Kidney epithelial cell (primary cell): ENCODE measurements around the gene LTBR. TPM values are rescaled to one million over a fixed set of nuclear protein-coding genes. Genes with fewer than 3 reads are reported as not detected.

Experiments used
- DNase-seq: peaks from one replicate; pipeline ENCODE4 v3.0.0-alpha.2; 2010; ENCODE audit warnings: low read depth
- H3K27me3 ChIP-seq: 2 replicates; pipeline ENCODE4 v1.6.0; 2011; ENCODE audit warnings: low read length; ENCODE audit not compliant: control insufficient read depth, insufficient read depth
- H3K36me3 ChIP-seq: 2 replicates; pipeline ENCODE4 v1.5.1; 2011; ENCODE audit warnings: low read length; ENCODE audit not compliant: control insufficient read depth, insufficient read depth
- H3K4me3 ChIP-seq: 2 replicates; pipeline ENCODE4 v1.5.1; 2011; ENCODE audit warnings: low read depth, mild to moderate bottlenecking, control low read depth, low read length
- total RNA-seq: library from RNA; depleted of rRNA; stranded (reverse); fragments of >200 nt; gene quantifications from 2 replicates; pipeline ENCODE4 v1.2.3, GENCODE V29; 2015
- TF ChIP-seq, protein P1 (sequence below): IDR thresholded peaks from 2 replicates; pipeline ENCODE4 v1.5.1; 2011; ENCODE audit warnings: mild to moderate bottlenecking, moderate library complexity, low read length, control low read depth, inconsistent platforms; ENCODE audit not compliant: insufficient read depth, poor library complexity, severe bottlenecking

Gene LTBR
- total RNA-seq, 1 donor from 2014 or later = 134 TPM

DNA sequence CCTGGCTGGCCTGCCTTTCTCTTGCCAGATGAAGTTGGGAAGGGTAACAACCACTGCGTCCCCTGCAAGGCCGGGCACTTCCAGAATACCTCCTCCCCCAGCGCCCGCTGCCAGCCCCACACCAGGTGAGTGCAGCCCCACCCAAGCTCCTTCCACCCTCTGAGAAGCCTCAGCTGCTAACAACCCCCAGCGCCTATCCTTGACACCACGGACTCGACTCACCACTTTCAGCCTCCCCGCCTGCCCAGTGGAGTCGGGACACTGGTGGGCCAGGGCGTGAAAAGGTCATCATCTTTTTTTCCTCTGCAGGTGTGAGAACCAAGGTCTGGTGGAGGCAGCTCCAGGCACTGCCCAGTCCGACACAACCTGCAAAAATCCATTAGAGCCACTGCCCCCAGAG lies 2.1 kb downstream of the LTBR start:
- TF ChIP-seq, protein P1, sequence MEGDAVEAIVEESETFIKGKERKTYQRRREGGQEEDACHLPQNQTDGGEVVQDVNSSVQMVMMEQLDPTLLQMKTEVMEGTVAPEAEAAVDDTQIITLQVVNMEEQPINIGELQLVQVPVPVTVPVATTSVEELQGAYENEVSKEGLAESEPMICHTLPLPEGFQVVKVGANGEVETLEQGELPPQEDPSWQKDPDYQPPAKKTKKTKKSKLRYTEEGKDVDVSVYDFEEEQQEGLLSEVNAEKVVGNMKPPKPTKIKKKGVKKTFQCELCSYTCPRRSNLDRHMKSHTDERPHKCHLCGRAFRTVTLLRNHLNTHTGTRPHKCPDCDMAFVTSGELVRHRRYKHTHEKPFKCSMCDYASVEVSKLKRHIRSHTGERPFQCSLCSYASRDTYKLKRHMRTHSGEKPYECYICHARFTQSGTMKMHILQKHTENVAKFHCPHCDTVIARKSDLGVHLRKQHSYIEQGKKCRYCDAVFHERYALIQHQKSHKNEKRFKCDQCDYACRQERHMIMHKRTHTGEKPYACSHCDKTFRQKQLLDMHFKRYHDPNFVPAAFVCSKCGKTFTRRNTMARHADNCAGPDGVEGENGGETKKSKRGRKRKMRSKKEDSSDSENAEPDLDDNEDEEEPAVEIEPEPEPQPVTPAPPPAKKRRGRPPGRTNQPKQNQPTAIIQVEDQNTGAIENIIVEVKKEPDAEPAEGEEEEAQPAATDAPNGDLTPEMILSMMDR = no peak
- Histone ChIP-seq H3K27me3 (no peaks in the 10 kb centered on the region), H3K4me3 (no peak overlapping the region), H3K36me3 (no peaks in the 10 kb centered on the region)
- no peak for DNase-seq

DNA sequence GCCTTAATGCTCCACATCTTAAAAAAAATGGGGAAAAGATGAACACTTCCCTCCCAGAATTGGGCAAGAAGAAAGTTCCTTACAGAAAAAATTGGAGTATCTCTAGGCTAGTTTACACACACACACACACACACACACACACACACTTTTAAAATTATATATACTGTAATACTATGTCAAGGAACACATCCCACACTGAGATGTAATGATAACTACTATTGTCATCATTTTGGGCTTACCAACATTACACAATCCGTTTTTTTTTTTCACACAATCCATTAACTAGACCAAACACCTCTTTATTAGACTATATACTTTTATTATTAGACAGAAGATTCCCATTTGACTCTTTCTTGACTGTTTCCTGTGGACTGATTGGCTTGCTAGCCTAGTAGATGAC lies 2.5 kb downstream of the LTBR start:
- TF ChIP-seq, protein P1 = no peak
- H3K27me3 ChIP-seq = no peaks in the 10 kb centered on the region
- H3K36me3 ChIP-seq = no peaks in the 10 kb centered on the region
- DNase-seq = no peak
- H3K4me3 ChIP-seq = no peak overlapping the region

DNA sequence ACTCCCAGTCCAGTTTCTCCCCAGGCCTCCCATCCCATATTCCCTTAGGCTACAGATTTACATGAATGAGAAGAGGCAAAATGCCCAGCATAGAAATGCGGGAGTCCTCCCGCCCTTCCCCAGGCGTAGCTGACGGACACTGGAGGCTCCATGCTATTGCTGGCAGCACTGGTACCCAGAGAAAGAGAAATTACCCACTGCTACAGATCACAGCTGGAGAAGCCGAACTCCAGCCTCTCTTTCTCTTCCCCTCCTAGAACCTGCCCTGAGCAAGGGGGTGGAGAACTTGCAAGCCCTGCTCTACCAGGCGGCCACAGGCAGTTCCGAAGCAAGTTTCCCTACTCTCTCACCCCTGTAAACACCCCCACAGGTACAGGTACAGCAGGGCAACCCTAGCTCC lies 3.6 kb downstream of the LTBR start:
- no peak overlapping the region for H3K4me3 ChIP-seq
- no peaks in the 10 kb centered on the region for H3K27me3 ChIP-seq
- TF ChIP-seq, protein P1 = no peak
- no peak for DNase-seq
- H3K36me3 ChIP-seq = no peaks in the 10 kb centered on the region

DNA sequence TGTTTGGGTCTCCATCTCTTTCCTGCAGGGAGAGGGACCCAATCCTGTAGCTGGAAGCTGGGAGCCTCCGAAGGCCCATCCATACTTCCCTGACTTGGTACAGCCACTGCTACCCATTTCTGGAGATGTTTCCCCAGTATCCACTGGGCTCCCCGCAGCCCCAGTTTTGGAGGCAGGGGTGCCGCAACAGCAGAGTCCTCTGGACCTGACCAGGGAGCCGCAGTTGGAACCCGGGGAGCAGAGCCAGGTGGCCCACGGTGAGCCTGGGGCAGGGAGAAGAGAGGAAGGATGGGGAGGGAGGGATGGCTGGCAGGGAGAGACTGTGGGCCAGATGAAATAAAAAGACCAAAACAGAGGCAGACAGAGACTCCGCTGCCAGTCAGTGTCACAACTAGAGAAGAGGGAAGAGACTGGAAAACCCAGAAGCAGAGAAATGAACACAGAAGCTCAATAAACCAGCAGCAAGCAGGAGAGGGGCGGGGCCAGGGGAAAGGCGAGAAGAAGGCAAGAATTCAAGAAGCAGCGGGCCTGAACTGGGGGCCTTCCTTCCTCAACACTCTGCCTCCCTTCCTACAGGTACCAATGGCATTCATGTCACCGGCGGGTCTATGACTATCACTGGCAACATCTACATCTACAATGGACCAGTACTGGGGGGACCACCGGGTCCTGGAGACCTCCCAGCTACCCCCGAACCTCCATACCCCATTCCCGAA lies 6.3 kb downstream of the LTBR start:
- DNase-seq = no peak
- TF ChIP-seq, protein P1 = no peak
- H3K27me3 ChIP-seq = no peaks in the 10 kb centered on the region
- H3K36me3 ChIP-seq = no peaks in the 10 kb centered on the region
- H3K4me3 ChIP-seq = no peak overlapping the region

DNA sequence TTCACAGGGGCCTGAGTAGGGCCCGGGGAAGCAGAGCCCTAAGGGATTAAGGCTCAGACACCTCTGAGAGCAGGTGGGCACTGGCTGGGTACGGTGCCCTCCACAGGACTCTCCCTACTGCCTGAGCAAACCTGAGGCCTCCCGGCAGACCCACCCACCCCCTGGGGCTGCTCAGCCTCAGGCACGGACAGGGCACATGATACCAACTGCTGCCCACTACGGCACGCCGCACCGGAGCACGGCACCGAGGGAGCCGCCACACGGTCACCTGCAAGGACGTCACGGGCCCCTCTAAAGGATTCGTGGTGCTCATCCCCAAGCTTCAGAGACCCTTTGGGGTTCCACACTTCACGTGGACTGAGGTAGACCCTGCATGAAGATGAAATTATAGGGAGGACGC lies 7.1 kb downstream of the LTBR start:
- DNase-seq = no peak
- no peak overlapping the region for H3K4me3 ChIP-seq
- TF ChIP-seq, protein P1 = no peak
- no peaks in the 10 kb centered on the region for H3K36me3 ChIP-seq
- no peaks in the 10 kb centered on the region for H3K27me3 ChIP-seq

DNA sequence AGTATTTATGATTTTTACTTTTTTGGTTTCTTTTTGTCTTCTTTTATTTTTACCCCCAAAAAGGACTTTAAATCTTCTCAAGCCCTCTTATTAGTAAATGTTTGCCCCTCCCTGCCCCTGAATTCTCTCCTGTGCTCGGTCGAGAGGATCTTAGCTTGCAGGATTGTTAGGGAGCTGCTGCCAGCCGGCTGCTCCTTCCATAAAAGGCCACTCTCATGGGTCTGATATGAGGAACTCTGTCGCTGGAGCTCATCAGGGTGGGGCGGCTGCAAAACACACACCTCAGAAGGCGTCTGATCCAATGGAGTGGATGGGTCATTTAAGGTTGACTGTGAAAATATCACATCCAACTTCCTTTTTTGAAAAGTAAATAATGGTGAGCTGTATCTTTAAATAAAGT lies 8.5 kb downstream of the LTBR start:
- no peak for DNase-seq
- H3K36me3 ChIP-seq = no peaks in the 10 kb centered on the region

More for the DNA sequence above, 8.5 kb downstream of the LTBR start:
- TF ChIP-seq, protein P1 = no peak
- Histone ChIP-seq H3K4me3 (no peak overlapping the region), H3K27me3 (no peaks in the 10 kb centered on the region)
